NCI-H1417 treated with DMSO at 0.1 percent for 48 hours (cell line): Measurements from ENCODE around the gene TCEA3.

Source experiments
- DNase-seq: peaks from one replicate; lab custom pipeline; 2025; lab: John Stamatoyannopoulos, UW

Gene TCEA3

GRCh38 chr1:23421343-23421742, 3.2 kb downstream of the TCEA3 start:
- DNase-seq = no peak

DNA sequence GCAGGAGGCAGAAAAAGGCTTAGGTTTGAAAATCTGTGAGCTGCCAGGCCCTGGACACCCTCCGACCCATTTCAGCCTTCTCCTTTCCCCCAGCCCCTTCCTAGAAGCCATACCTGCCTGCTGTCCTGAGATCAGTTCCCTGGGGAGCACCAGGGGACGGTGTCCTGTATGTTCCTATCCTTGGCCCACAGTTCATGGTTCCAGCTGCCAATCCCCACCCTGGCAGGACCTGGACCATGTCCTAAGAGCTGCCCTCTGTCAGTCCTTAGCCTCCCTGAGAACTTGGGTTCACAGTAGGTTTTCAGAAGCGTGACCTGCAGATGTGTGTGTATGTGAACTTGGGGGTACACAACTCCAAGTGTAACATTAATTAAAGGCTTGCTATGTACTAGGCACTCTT, 3.8 kb downstream of the TCEA3 start:
- no peak for DNase-seq

GRCh38 chr1:23419180-23419579, 5.4 kb downstream of the TCEA3 start:
- no peak for DNase-seq

DNA sequence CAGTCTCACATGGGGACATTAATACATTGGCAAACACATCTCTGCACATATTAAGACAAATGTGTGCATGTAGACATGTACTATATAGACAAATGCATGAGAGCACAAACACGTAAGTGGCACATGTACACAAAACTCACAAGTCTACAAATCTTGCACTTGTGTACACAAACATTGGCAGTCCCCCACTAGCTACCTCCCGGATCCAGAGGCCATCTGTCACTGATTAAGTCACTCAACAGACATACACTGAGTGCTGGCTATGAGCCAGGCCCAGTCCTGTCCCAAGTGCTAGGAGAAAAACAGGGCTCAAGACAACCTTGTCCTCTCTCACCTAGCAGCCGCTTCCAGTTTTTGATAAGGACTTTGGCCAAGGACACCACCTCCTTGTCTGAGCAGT, 7.0 kb downstream of the TCEA3 start:
- DNase-seq = no peak

DNA sequence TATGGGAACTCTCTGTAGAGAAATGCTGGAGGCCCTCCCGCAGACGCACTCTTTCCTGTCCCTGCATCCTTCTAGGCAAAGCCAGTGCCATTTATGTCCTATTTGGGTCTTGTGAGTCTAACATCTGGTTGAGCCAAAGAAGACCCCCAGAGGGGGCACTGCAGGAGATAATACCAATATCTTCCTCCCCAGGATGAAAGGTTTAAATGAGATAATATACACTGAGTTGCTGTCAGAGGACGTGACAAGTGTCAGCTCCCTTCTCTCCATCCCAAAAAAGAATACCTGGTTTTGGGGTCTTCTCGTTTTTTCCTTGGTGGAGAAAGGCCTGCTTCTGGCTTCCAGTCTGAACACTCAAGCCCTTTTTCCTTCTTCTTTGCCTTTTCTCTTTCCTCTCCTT, 7.6 kb downstream of the TCEA3 start:
- no peak for DNase-seq

- DNase-seq = no peak
Measured at GRCh38 chr1:23408797-23409290, 15.7 kb downstream of the TCEA3 start.

- no peak for DNase-seq
Measured at GRCh38 chr1:23407016-23407630, 17.4 kb downstream of the TCEA3 start.

DNA sequence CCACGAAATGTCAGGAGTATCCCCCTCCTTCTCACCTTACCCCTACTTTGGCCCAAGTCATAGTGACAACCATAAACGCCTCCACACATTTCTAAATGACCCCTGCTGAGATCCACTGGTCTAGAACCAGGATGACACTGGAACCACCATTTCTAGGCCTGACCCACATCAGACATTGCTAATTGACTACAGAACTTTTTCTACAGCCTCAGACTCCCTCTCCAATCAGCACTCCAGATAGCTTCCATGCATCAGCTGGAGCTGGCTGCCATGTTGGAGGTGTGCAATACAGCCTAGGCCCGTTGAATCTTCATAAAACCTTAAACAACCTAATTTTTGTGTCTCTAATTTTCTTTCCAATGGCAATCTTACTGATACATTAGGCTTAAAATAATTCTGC, 18.6 kb downstream of the TCEA3 start:
- no peak for DNase-seq

- peak; percentile 45 for DNase-seq
Measured at GRCh38 chr1:23403735-23404486, 20.6 kb downstream of the TCEA3 start.

DNA sequence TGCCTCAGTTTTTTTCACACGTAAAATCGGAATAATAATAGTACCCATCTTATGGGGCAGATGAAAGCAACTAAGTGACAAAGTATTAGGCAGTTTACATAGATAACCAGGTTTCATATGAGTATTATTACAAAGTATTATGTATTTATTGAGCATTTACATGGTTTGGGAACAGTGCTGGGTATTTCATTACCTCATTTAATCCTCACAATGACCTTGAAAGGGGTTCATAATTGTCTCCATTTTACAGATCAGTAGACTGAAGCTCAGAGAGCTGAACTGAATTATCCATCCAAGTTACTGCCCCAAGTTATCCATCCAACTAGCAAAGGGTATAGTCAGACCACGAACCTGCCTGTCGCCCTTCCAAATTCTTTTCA, 21.2 kb downstream of the TCEA3 start:
- DNase-seq = no peak

- DNase-seq = no peak
Measured at GRCh38 chr1:23403038-23403336, 21.6 kb downstream of the TCEA3 start.

GRCh38 chr1:23402286-23403037, 22.1 kb downstream of the TCEA3 start:
- DNase-seq = no peak

DNA sequence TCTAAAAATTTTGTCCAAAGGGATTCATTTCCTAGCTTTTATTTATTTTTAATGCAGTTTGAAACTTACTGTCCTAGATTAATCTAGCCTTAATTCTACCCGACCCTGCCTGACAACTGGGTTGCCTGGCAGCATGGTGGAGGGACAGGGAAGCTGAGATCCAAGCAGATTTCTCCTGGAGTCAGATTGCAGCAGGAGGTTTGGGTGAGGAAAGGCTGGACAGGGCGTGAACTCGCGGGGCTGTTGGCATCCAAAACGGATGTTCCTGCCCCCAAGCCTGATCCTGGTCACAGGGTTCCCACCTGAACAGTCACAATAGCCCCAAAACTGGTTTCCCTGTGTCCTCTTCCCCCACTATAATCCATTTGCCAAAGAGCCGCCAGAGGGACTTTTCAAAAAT, 23.2 kb downstream of the TCEA3 start:
- DNase-seq = no peak

DNA sequence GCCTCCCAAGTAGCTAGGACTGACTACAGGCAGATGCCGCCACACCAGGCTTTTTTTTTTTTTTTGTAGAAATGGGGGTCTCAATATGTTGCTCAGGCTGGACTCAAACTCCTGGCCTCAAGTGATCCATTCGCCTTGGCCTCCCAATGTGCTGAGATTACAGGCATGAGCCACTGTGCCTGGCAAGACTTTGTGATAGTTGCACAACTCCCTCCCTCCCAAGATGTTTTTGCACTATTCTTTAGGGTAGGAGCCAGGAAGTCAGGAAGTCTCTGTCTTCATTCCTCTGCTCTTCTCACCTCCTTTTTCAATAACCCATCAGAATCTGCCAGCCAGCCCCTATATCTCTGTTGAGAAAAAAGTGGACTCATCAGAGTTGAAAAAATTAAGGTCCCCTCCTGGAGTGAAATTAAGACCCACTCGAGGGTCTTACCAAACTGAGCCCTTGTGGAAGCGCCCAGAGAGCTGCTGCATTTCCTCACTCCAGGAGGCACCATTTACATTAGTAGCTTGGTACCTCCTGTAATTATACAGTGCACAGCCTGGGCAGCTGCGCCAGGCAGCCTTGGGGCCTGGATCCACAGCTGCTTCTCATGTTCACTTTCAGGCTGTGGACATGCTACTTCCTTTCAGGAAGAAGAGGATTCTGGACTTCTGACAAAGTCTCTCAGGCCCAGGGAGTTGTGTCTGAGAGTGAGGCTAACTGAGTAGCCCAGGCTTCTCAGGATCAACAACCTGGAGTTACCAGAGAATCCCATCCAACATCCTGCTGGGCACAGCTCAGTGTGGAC, 24.0 kb downstream of the TCEA3 start:
- DNase-seq = no peak

GRCh38 chr1:23399229-23399628, 25.3 kb downstream of the TCEA3 start:
- no peak for DNase-seq

- no peak for DNase-seq
Measured at GRCh38 chr1:23397908-23398307, 26.6 kb downstream of the TCEA3 start.

DNA sequence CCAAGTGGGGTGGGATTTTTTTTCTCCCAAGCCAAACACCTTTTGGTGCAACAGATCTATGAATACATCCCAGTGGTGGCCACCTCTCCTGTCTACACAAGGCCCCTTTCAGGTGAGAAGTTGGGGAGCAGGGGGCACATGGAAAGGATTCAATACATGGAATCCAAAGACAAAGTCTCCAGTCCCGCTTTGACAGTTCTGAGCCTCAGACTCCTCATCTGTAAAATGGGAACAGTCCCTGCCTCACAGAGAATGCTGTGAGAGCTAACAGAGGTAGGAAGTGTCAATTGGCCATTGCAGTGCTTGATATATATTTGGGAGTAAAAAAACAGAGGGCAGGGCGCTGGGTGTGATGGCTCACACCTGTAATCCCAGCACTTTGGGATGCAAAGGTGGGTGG, 28.2 kb downstream of the TCEA3 start:
- no peak for DNase-seq

- DNase-seq = no peak
Measured at GRCh38 chr1:23395849-23396248, 28.7 kb downstream of the TCEA3 start.

DNA sequence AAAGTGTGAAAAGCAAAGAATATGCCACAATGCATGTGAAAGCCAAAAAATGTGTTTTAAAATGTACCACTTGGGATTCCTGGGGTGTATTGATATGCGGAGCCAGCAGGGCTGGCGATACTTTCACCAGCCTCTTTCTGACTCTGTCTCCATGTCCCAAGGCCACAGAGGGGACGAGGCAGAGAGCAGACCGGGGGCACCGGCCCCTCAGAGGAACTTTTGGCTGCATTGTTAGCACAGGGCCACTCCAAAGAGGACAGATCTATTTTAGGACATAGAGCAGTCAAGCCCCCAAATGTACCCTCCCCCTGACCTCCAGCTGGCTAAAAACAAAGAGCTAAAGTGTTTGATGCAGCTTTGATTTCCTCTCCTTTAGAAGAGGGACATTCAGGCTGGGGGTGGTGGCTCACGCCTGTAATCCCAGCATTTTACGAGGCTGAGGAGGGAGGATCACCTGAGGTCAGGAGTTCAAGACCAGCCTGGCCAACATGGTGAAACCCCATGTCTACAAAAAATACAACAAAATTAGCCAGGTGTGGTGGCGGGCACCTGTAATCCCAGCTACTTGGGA, 29.3 kb downstream of the TCEA3 start:
- DNase-seq = no peak

DNA sequence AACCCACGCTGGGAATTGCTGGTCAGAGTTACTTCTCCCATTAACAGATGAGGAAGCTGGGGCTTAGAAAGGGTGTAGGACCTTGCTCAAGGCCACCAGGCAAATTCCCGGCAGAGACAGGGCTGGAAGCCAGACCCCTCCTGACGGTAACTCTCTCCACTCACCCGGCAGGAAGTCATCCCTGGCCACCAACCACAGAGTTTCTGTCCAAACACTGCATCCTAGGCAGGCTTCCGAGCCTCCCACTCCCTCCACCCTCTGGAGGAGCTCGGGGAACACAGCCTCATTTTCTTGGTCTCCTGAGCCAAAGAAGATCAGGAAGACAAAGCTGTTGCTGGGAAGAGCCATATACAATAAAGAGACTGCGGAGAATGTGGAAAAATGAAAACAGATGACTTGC, 29.9 kb downstream of the TCEA3 start:
- no peak for DNase-seq

GRCh38 chr1:23394181-23394580, 30.4 kb downstream of the TCEA3 start:
- no peak for DNase-seq

- no peak for DNase-seq
Measured at GRCh38 chr1:23393706-23394105, 30.8 kb downstream of the TCEA3 start.
